ENCODE results near the gene PLA2G6.

GRCh38 chr22:38172832-38173640 is 8.6 kb downstream of the PLA2G6 start:
- TF ChIP-seq CTCF (conservative IDR thresholded peaks at IDR 0.05; ENCODE audit: low read length) (no peak), EZH2phosphoT487 (IDR thresholded peaks at IDR 0.05; ENCODE audit: borderline replicate concordance) (no peak)

All from Loucy (cell line).